B cell (primary cell): ENCODE results near the gene ITGB1. TPM values are rescaled to one million over a fixed set of nuclear protein-coding genes. Genes with fewer than 3 reads are reported as not detected.

ENCODE experiments used
- ATAC-seq: fragments of 200-7000 bp; cut with Tn5 transposase; one replicate; pipeline ENCODE4 v1.10.0; 2021; ENCODE audit warnings: low read depth, mild to moderate bottlenecking, moderate number of reproducible peaks, moderate library complexity
- CTCF ChIA-PET: fragments of 350-600 bp; sonication (Branson Sonifier 250); formaldehyde crosslinking; loops from one replicate; lab custom pipeline; 2021; ENCODE audit warnings: antibody characterized with exemption, inconsistent platforms; lab: Charles Lee
- POLR2A ChIA-PET: fragments of 350-600 bp; sonication (Branson Sonifier 250); formaldehyde crosslinking; loops from one replicate; lab custom pipeline; 2021; ENCODE audit warnings: antibody characterized with exemption; lab: Charles Lee
- DNase-seq: peaks from one replicate; pipeline ENCODE4 v3.0.0; 2013
- H2AFZ ChIP-seq: 2 replicates; pipeline ENCODE4 v1.6.1; 2012; ENCODE audit warnings: mild to moderate bottlenecking, low read depth, low read length; ENCODE audit not compliant: insufficient read depth, poor library complexity, severe bottlenecking
- H3K27ac ChIP-seq, 2 donors: 1 replicate in 1 of 2; 2 replicates in 1 of 2; pipeline ENCODE4 v1.5.1; 2012 to 2013; ENCODE audit warnings: low read length in 2 of 2, mild to moderate bottlenecking in 2 of 2, moderate library complexity in 1 of 2
- H3K27me3 ChIP-seq, 4 experiments: fragments of 200-600 bp in 1 of 4; sonication (generic) in 1 of 4; replicated peaks in 1 of 4; 1 replicate in 2 of 4; 2 replicates in 2 of 4; pipeline versions ENCODE4 v1.6.1 to v1.7.0; 2013 to 2016; ENCODE audit warnings: low read length in 3 of 4, mild to moderate bottlenecking in 2 of 4, mixed read lengths in 1 of 4, moderate library complexity in 1 of 4; ENCODE audit not compliant: insufficient read depth in 4 of 4, control insufficient read depth in 3 of 4; ENCODE audit errors: control extremely low read depth in 1 of 4
- H3K36me3 ChIP-seq, 2 experiments: replicated peaks in 1 of 2; 1 replicate in 1 of 2; 2 replicates in 1 of 2; pipeline versions ENCODE4 v1.6.1 to v1.7.1; 2013; ENCODE audit warnings: low read length in 1 of 2; ENCODE audit not compliant: insufficient read depth in 2 of 2, control insufficient read depth in 1 of 2; ENCODE audit errors: control extremely low read depth in 1 of 2, extremely low read depth in 1 of 2
- H3K4me1 ChIP-seq, 2 donors: fragments of 200-600 bp in 1 of 2; sonication (generic) in 1 of 2; 1 replicate in 1 of 2; 2 replicates in 1 of 2; pipeline versions ENCODE4 v1.5.1 to v1.6.1; 2013 to 2017; ENCODE audit warnings: low read length in 2 of 2; ENCODE audit not compliant: control insufficient read depth in 2 of 2, insufficient read depth in 2 of 2
- H3K4me2 ChIP-seq: replicated peaks from 2 replicates; pipeline ENCODE3; 2012; ENCODE audit warnings: mild to moderate bottlenecking, low read depth, low read length; ENCODE audit not compliant: poor library complexity, severe bottlenecking
- H3K4me3 ChIP-seq, 5 experiments: fragments of 200-600 bp in 1 of 5; sonication (generic) in 1 of 5; 1 replicate in 3 of 5; 2 replicates in 2 of 5; pipeline versions ENCODE4 v1.5.1 to v1.7.0; 2011 to 2016; ENCODE audit warnings: low read length in 4 of 5, mild to moderate bottlenecking in 4 of 5, low read depth in 2 of 5, control low read depth in 1 of 5, moderate library complexity in 1 of 5; ENCODE audit not compliant: insufficient read depth in 1 of 5; ENCODE audit errors: control extremely low read depth in 1 of 5, extremely low read depth in 1 of 5
- H3K79me2 ChIP-seq: fragments of 200-600 bp; sonication (generic); one replicate; pipeline ENCODE4 v1.6.0; 2016; ENCODE audit warnings: low read length; ENCODE audit not compliant: control insufficient read depth, insufficient read depth
- H3K9ac ChIP-seq: fragments of 200-600 bp; sonication (generic); 2 replicates; pipeline ENCODE4 v1.6.1; 2017; ENCODE audit warnings: mild to moderate bottlenecking, low read length, moderate library complexity
- H3K9me3 ChIP-seq, 3 donors: one replicate each; pipeline versions ENCODE4 v1.6.1 to v1.7.1; 2013; ENCODE audit warnings: low read length in 2 of 3; ENCODE audit not compliant: control insufficient read depth in 2 of 3, insufficient read depth in 1 of 3; ENCODE audit errors: control extremely low read depth in 1 of 3
- H4K20me1 ChIP-seq: 2 replicates; pipeline ENCODE4 v1.6.0; 2012; ENCODE audit warnings: mild to moderate bottlenecking, low read length; ENCODE audit not compliant: insufficient read depth, control insufficient read depth, poor library complexity, severe bottlenecking
- H3K27ac Mint-ChIP-seq: one replicate; pipeline ENCODE4 v1.8.0; 2021; ENCODE audit warnings: mixed read lengths
- H3K27me3 Mint-ChIP-seq: one replicate; pipeline ENCODE4 v1.8.0; 2021; ENCODE audit warnings: mixed read lengths
- H3K4me1 Mint-ChIP-seq: one replicate; pipeline ENCODE4 v1.8.0; 2021; ENCODE audit warnings: mixed read lengths
- H3K4me3 Mint-ChIP-seq: one replicate; pipeline ENCODE4 v1.8.0; 2021; ENCODE audit warnings: mixed read lengths
- H3K9me3 Mint-ChIP-seq: one replicate; pipeline ENCODE4 v1.8.0; 2022; ENCODE audit warnings: mixed read lengths; ENCODE audit not compliant: insufficient read depth
- CTCF ChIP-seq: fragments of 200-600 bp; IDR thresholded peaks from one replicate; pipeline ENCODE4 v1.8.0; 2022; ENCODE audit warnings: antibody characterized with exemption, mild to moderate bottlenecking
- EZH2 ChIP-seq: IDR thresholded peaks from 2 replicates; pipeline ENCODE4 v1.6.1; 2012; ENCODE audit warnings: borderline replicate concordance, low read depth, mild to moderate bottlenecking, moderate library complexity, low read length; ENCODE audit not compliant: insufficient read depth, poor library complexity, severe bottlenecking
- WGBS: methylation state at CpG from one replicate; pipeline ENCODE4 v1.1.5; 2013; ENCODE audit warnings: missing lambda C conversion rate; ENCODE audit not compliant: insufficient coverage; 5-methylcytosine and 5-hydroxymethylcytosine counted together
- intact Hi-C: fragments of 100-400 bp; cut with micrococcal nuclease; formaldehyde crosslinking; loops from one replicate; pipeline ENCODE4 v1.10.0; 2022
- polyA plus RNA-seq: library from polyadenylated mRNA; depleted of rRNA; stranded (reverse); fragments of >200 nt; gene quantifications from 2 replicates; pipeline ENCODE4 v1.2.3, GENCODE V29; 2012
- total RNA-seq, 2 donors: library from RNA; stranded (reverse); fragments of 120-200 nt in 1 of 2; gene quantifications; 1 replicate in 1 of 2; 2 replicates in 1 of 2; pipeline versions ENCODE4 v1.2.3 to v1.2.4, GENCODE V29; 2013 to 2022

ITGB1 gene
- total and polyA plus RNA-seq, 2 donors (not counting 1 experiment from before 2014, with no cell fraction given): 30.8 to 128 TPM

GRCh38 chr10:32972460-32972859 lies 14.4 kb upstream of the ITGB1 start:
- no peaks in the 10 kb centered on the region for H3K9me3 Mint-ChIP-seq

More at GRCh38 chr10:32972460-32972859, 14.4 kb upstream of the ITGB1 start:
- ChIA-PET POLR2A (interaction anchor here (0.6 kb wide), 1 partner anchor 113 kb away, joined by 4 read pairs; no protein-coding TSS in a partner anchor), CTCF (interaction anchor here (1.8 kb wide), 1 partner anchor 37 kb away, joined by 10 read pairs; no protein-coding TSS in a partner anchor)
- peaks cover 0 to 23% of the 10 kb centered on the region in 2 donors for H3K4me1 ChIP-seq
- H3K4me3 Mint-ChIP-seq: peak overlapping the region; percentile 86
- TF ChIP-seq EZH2: no peak
- no peak for TF ChIP-seq CTCF
- peak overlapping the region; percentile 39 for H2AFZ ChIP-seq
- peak overlapping the region; percentile 92 for H3K27ac Mint-ChIP-seq
- peak overlapping the region in 1 of 5 experiments; percentile 14 for H3K4me3 ChIP-seq
- intact Hi-C loops: no loop called here
- peaks cover 0 to 2% (median 0%) of the 10 kb centered on the region in 4 experiments for H3K27me3 ChIP-seq
- 75% methylated on average over 2 of the region's 4 CpGs for WGBS
- no peaks in the 10 kb centered on the region for H3K27me3 Mint-ChIP-seq
- no peaks in the 10 kb centered on the region for H3K79me2 ChIP-seq
- no peaks in the 10 kb centered on the region for H3K9me3 ChIP-seq
- peak overlapping the region; percentile 21 for H3K9ac ChIP-seq
- H3K36me3 ChIP-seq: no peaks in the 10 kb centered on the region
- DNase-seq: no peak
- peak overlapping the region; percentile 18 to 22 for H3K27ac ChIP-seq
- no peak for ATAC-seq
- H4K20me1 ChIP-seq: no peaks in the 10 kb centered on the region
- H3K4me2 ChIP-seq: peak overlapping the region; percentile 35
- H3K4me1 Mint-ChIP-seq: peaks cover 30% of the 10 kb centered on the region
